HepG2 (cell line): ENCODE measurements around the gene TUBB3. TPM values are rescaled to one million over a fixed set of nuclear protein-coding genes. Genes with fewer than 3 reads are reported as not detected.

Experiments
- ERF ChIP-seq: IDR thresholded peaks from 2 replicates; pipeline ENCODE4 v1.6.1; 2018; ENCODE audit warnings: missing biosample characterization, missing genetic modification reagents
- MAFK ChIP-seq, 2 experiments: IDR thresholded peaks in 1 of 2; conservative IDR thresholded peaks in 1 of 2; 2 replicates each; pipeline ENCODE4 v1.6.1; 2011; ENCODE audit warnings: improper control_type of control experiment in 2 of 2, low read length in 2 of 2
- MED13 ChIP-seq: sonication (generic); formaldehyde crosslinking; IDR thresholded peaks from 2 replicates; pipeline ENCODE4 v1.5.0; 2020; ENCODE audit warnings: missing genetic modification reagents
- NBN ChIP-seq: fragments of 450-650 bp; conservative IDR thresholded peaks from 2 replicates; pipeline ENCODE4 v1.6.1; 2017
- PREB ChIP-seq: sonication (generic); formaldehyde crosslinking; IDR thresholded peaks from 2 replicates; pipeline ENCODE4 v1.4.0; 2020; ENCODE audit warnings: missing genetic modification reagents
- SIN3B ChIP-seq: fragments of 150-350 bp; IDR thresholded peaks from 2 replicates; pipeline ENCODE4 v1.6.1; 2014; ENCODE audit warnings: low read length
- TRIM22 ChIP-seq: fragments of 450-650 bp; IDR thresholded peaks from 2 replicates; pipeline ENCODE4 v1.6.1; 2017
- ZBTB2 ChIP-seq: sonication (generic); formaldehyde crosslinking; IDR thresholded peaks from 2 replicates; pipeline ENCODE4 v1.8.0; 2022; ENCODE audit warnings: low read depth, missing genetic modification reagents
- ZNF101 ChIP-seq: sonication (generic); formaldehyde crosslinking; IDR thresholded peaks from 2 replicates; pipeline ENCODE4 v1.4.0; 2020; ENCODE audit warnings: mild to moderate bottlenecking, low read depth, missing genetic modification reagents, borderline replicate concordance
- ZNF274 ChIP-seq: sonication (generic); formaldehyde crosslinking; IDR thresholded peaks from 2 replicates; pipeline ENCODE4 v1.5.1; 2020; ENCODE audit warnings: mild to moderate bottlenecking, missing genetic modification reagents
- ZNF34 ChIP-seq: sonication (generic); formaldehyde crosslinking; IDR thresholded peaks from 2 replicates; pipeline ENCODE4 v1.4.0; 2020; ENCODE audit warnings: mild to moderate bottlenecking, missing genetic modification reagents, borderline replicate concordance
- ZNF350 ChIP-seq: sonication (generic); formaldehyde crosslinking; IDR thresholded peaks from 2 replicates; pipeline ENCODE4 v1.4.0; 2020; ENCODE audit warnings: mild to moderate bottlenecking, low read depth, missing genetic modification reagents, borderline replicate concordance
- ZNF382 ChIP-seq: sonication (generic); formaldehyde crosslinking; IDR thresholded peaks from 2 replicates; pipeline ENCODE4 v1.5.0; 2020; ENCODE audit warnings: missing genetic modification reagents, mild to moderate bottlenecking, borderline replicate concordance
- polyA plus RNA-seq, 8 experiments: library from polyadenylated mRNA; depleted of rRNA in 3 of 8; stranded (reverse) in 7 of 8; unstranded in 1 of 8; fragments of >200 nt; fragmentation: Illumina TruSeq in 4 of 8; extraction: Trizol in 4 of 8; gene quantifications; 2 replicates each; pipeline versions ENCODE4 v1.2.1 to v1.2.3, GENCODE V29; 2011 to 2016; ENCODE audit warnings: low read depth in 4 of 8, missing spikeins in 1 of 8, mixed read lengths in 1 of 8; ENCODE audit not compliant: insufficient read depth in 1 of 8
- total RNA-seq, 5 experiments: library from RNA; depleted of rRNA; stranded (reverse); fragments of >200 nt; fragmentation: Illumina TruSeq; extraction: Trizol; gene quantifications; 2 replicates each; pipeline ENCODE4 v1.2.3, GENCODE V29; 2016; ENCODE audit warnings: low read depth in 1 of 5
- TF ChIP-seq, protein P1 (sequence below): IDR thresholded peaks from 2 replicates; pipeline ENCODE4 v1.4.0; 2020; ENCODE audit warnings: mild to moderate bottlenecking, missing genetic modification reagents
- TF ChIP-seq, protein P2 (sequence below), 2 experiments: fragments of 450-650 bp in 1 of 2; sonication (generic) in 1 of 2; formaldehyde crosslinking; IDR thresholded peaks; 2 replicates each; pipeline versions ENCODE4 v1.5.0 to v1.8.0; 2020 to 2022; ENCODE audit warnings: mild to moderate bottlenecking in 1 of 2, missing genetic modification reagents in 1 of 2

Gene TUBB3
- total and polyA plus RNA-seq, 2 of the 13 experiments (the other 11 are each of a cell fraction or from before 2014, with no cell fraction given) = 110 to 185 TPM

DNA sequence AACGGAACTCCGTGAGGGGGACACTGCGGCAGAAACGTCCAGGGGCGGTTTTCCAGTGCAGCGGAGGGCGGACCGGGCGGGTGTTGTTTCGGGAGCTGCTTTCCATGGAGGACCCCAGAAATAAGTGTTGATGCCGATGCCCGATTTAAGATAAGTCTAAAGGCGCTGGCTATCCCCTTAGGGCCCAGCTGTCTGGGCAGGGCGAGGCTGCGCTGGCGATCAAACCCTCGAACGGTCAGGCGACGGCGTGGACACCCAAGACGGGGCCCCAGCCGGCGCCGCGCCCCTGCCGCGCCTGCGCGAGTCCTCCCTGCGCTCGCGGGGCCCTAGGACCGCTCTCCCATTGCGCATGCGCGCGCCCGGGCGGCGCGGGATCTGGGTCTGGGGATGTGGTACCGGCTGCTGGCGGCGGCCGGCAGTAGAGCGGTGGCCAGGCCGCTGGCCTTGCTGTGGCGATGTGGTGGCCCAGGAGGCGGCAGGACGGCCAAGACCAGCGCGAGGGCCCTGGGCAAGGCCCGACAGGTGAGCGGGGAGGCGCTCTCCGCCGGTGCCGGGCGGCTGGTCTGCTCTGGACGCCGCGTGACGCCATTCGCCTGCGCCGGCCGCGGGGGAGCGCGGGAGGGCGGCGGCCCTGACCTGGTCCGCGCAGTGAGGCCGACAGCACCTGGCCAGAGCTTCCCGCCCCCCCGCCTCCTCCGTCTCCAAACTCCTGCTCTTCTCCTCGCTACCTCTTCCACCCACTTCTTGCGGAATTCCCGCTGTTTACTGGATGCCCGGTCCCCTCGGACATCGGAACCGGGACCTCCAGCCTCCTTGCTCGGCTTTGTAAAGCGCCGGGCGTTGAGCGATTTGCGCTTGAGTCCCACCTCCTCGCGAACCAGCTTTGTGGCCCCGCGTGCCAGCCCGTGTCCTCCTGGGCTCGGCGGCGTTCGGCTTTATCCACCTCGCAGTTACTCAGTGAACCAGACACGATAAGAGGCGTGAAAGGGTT is 49.4 kb downstream of the TUBB3 start (continued):
- no peak for TF ChIP-seq PREB (CRISPR knock-in tag)
- peak; percentile 86 for TF ChIP-seq SIN3B
- TF ChIP-seq MED13 (CRISPR knock-in tag) = no peak; the same call in 1 of the 2 replicates
- no peak for TF ChIP-seq ZNF382 (CRISPR knock-in tag)
- TF ChIP-seq ZNF350 (CRISPR knock-in tag) = no peak
- no peak; the same call in 1 of the 2 replicates for TF ChIP-seq ERF
- 0 out of 2 replicates have a peak, but pooled peaks have one; percentile 12 for TF ChIP-seq ZNF34 (CRISPR knock-in tag)
- no peak for TF ChIP-seq MAFK (conservative IDR thresholded peaks at IDR 0.05 in 1 of 2, IDR thresholded peaks at IDR 0.05 in 1 of 2; ENCODE audit: low read length in 2 of 2)
- TF ChIP-seq, protein P1, sequence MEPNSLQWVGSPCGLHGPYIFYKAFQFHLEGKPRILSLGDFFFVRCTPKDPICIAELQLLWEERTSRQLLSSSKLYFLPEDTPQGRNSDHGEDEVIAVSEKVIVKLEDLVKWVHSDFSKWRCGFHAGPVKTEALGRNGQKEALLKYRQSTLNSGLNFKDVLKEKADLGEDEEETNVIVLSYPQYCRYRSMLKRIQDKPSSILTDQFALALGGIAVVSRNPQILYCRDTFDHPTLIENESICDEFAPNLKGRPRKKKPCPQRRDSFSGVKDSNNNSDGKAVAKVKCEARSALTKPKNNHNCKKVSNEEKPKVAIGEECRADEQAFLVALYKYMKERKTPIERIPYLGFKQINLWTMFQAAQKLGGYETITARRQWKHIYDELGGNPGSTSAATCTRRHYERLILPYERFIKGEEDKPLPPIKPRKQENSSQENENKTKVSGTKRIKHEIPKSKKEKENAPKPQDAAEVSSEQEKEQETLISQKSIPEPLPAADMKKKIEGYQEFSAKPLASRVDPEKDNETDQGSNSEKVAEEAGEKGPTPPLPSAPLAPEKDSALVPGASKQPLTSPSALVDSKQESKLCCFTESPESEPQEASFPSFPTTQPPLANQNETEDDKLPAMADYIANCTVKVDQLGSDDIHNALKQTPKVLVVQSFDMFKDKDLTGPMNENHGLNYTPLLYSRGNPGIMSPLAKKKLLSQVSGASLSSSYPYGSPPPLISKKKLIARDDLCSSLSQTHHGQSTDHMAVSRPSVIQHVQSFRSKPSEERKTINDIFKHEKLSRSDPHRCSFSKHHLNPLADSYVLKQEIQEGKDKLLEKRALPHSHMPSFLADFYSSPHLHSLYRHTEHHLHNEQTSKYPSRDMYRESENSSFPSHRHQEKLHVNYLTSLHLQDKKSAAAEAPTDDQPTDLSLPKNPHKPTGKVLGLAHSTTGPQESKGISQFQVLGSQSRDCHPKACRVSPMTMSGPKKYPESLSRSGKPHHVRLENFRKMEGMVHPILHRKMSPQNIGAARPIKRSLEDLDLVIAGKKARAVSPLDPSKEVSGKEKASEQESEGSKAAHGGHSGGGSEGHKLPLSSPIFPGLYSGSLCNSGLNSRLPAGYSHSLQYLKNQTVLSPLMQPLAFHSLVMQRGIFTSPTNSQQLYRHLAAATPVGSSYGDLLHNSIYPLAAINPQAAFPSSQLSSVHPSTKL (CRISPR knock-in tag) = peak; percentile 18; the same call in 1 of the 2 replicates
- no peak for TF ChIP-seq TRIM22
- no peak for TF ChIP-seq NBN
- TF ChIP-seq ZBTB2 = peak; percentile 63; the same call in 1 of the 2 replicates
- TF ChIP-seq, protein P2, sequence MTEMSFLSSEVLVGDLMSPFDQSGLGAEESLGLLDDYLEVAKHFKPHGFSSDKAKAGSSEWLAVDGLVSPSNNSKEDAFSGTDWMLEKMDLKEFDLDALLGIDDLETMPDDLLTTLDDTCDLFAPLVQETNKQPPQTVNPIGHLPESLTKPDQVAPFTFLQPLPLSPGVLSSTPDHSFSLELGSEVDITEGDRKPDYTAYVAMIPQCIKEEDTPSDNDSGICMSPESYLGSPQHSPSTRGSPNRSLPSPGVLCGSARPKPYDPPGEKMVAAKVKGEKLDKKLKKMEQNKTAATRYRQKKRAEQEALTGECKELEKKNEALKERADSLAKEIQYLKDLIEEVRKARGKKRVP (CRISPR knock-in tag; IDR thresholded peaks at IDR 0.05) = no peak; a peak in 2 of 4 replicates
- TF ChIP-seq ZNF274 (CRISPR knock-in tag) = peak; percentile 72; the same call in 1 of the 2 replicates
- no peak for TF ChIP-seq ZNF101 (CRISPR knock-in tag)
